Large intestine (tissue), 3 donors: Measurements from ENCODE around the gene PLPP7. TPM values are rescaled to one million over a fixed set of nuclear protein-coding genes. Genes with fewer than 3 reads are reported as not detected.
A peak's percentile ranks its signal among the peaks of the same experiment; 100 is the strongest.

Experiments used
- DNase-seq, 2 donors: peaks; one replicate each; pipeline versions ENCODE4 v3.0.0 to v3.0.0-alpha.2; 2013
- H3K27ac ChIP-seq: one replicate; pipeline ENCODE4 v1.5.1; 2013; ENCODE audit warnings: low read length
- H3K27me3 ChIP-seq: 2 replicates; pipeline ENCODE4 v1.6.1; 2013; ENCODE audit warnings: low read length; ENCODE audit not compliant: control insufficient read depth, insufficient read depth
- H3K36me3 ChIP-seq: 2 replicates; pipeline ENCODE4 v1.6.1; 2013; ENCODE audit warnings: low read length; ENCODE audit not compliant: control insufficient read depth, insufficient read depth
- H3K4me1 ChIP-seq: one replicate; pipeline ENCODE4 v1.6.1; 2013; ENCODE audit warnings: low read length; ENCODE audit not compliant: control insufficient read depth, insufficient read depth
- H3K4me3 ChIP-seq: one replicate; pipeline ENCODE4 v1.5.1; 2013; ENCODE audit warnings: low read length
- H3K9me3 ChIP-seq: one replicate; pipeline ENCODE4 v1.6.1; 2013; ENCODE audit warnings: mild to moderate bottlenecking, low read depth, low read length, moderate library complexity; ENCODE audit not compliant: control insufficient read depth
- WGBS: methylation state at CpG from one replicate; pipeline ENCODE4 v1.1.5; 2013; ENCODE audit warnings: low lambda C conversion rate; ENCODE audit not compliant: insufficient coverage; 5-methylcytosine and 5-hydroxymethylcytosine counted together
- polyA plus RNA-seq: library from polyadenylated mRNA; unstranded; fragments of 120-200 nt; gene quantifications from one replicate; pipeline ENCODE4 v1.2.1, GENCODE V29; 2013

PLPP7 gene
- polyA plus RNA-seq, 1 donor = 1.1 TPM

DNA sequence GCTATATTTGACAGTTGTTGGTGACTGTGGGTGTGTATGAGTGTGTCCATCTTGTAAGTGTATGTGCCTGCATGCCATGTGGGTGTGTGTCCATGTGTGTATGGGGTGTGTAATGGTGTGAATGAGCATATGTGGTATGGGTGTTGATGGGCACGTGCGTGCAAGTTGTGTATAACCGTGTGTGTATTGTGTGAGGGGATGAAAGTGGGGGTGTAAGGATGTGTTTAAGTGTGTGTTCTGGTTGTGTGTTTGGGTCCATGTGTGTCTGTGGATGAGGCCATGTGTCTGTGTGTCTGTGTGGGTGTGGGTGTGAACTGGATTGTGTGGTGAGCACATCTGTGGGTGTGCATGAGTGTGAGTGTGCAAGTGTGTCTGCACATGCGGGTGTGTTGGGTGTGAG lies 7.3 kb upstream of the PLPP7 start:
- WGBS = no CpG with 5 or more reads among the region's 4 CpGs
- Histone ChIP-seq H3K4me1 (peaks cover 2% of the 10 kb centered on the region), H3K9me3 (no peaks in the 10 kb centered on the region), H3K4me3 (no peak overlapping the region), H3K27ac (no peak overlapping the region), H3K27me3 (peaks cover 54% of the 10 kb centered on the region), H3K36me3 (no peaks in the 10 kb centered on the region)
- no peak for DNase-seq

DNA sequence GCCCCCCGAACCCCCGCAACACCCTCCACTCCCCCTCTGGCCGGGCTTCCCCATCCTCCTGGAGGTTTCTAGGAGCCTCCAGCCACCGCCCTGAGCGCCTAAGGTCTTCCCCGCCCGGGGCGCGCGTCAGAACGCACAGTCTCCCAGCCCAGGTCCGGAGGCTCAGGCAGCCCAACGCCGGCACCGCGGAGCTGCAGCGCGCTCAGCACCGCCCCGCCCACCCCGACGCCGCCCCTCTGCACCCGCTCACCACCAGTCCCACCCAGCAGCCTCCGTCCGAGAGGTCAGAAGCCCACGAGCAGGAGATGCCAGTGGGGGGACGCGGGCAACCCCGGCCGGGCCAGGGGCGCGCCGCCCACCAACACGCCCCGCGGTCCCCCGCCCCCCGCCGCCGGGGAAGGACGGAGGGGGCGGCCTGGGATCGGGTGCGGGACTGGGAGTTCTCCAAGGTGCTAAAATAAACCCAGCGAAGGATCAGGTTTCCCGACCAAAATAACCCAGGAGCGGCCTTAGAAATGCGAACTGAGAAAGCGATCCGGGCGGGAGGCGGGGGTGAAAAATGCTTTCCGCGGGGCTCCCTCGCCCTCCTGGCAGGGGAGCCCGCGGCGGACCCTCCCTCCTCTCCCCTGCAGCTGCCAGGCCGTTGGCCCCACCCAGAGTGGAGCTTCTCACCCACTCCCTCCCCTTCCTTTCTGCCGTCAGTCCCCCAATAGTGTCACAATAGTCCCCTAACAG lies 6.7 kb upstream of the PLPP7 start:
- Histone ChIP-seq H3K4me3 (no peak overlapping the region), H3K27me3 (peaks cover 54% of the 10 kb centered on the region), H3K9me3 (no peaks in the 10 kb centered on the region), H3K36me3 (no peaks in the 10 kb centered on the region), H3K27ac (no peak overlapping the region), H3K4me1 (peaks cover 2% of the 10 kb centered on the region)
- DNase-seq = no peak
- no CpG with 5 or more reads among the region's 61 CpGs for WGBS

DNA sequence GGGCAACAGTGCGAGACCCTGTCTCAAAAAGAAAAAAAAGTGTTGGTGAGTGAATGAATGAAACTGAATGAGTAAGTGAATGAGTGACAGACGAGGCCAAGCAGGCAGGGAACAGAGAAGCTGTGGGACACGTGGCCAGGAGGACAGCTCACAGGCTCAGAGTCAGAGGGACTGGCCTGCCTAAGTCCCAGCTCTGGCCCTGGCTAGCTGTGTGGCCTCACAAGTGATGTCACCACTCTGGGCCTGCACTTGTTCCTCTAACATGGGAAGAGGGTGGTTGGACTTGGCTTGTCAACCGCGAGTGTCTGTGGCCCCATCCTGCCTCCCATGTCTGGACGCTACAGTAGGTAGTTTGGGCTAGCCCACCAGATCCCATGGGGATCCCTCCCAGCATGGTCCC lies 4.7 kb upstream of the PLPP7 start:
- 100% methylated on average over 2 of the region's 6 CpGs for WGBS
- DNase-seq = no peak
- Histone ChIP-seq H3K4me1 (no peaks in the 10 kb centered on the region), H3K9me3 (no peaks in the 10 kb centered on the region), H3K27me3 (peaks cover 39% of the 10 kb centered on the region), H3K36me3 (no peaks in the 10 kb centered on the region), H3K27ac (no peak overlapping the region), H3K4me3 (no peak overlapping the region)

DNA sequence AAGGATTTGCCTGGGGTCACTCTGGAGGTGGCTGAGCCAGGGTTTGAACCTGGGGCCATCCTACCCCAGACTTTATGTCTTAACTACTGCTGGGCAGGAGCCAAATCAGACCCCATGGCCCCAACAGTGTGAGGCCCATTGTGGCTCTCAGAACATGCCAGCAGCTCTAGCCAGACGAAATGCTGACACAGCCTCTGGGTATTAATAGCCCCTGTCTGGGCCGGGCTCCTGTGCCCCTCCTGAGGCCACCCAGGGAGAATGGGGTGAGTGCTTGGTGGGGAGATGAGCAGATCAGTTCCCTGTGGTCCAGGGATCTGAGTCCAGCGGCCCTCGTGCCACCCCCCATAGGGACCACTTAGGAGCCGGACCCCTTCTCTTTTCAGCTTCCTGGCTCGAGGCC lies 2.2 kb upstream of the PLPP7 start:
- no peaks in the 10 kb centered on the region for H3K36me3 ChIP-seq
- no peak overlapping the region for H3K4me3 ChIP-seq
- peaks cover 16% of the 10 kb centered on the region for H3K27me3 ChIP-seq
- no peaks in the 10 kb centered on the region for H3K9me3 ChIP-seq
- WGBS = no CpG with 5 or more reads among the region's 6 CpGs
- H3K4me1 ChIP-seq = no peaks in the 10 kb centered on the region
- H3K27ac ChIP-seq = no peak overlapping the region
- DNase-seq = no peak

DNA sequence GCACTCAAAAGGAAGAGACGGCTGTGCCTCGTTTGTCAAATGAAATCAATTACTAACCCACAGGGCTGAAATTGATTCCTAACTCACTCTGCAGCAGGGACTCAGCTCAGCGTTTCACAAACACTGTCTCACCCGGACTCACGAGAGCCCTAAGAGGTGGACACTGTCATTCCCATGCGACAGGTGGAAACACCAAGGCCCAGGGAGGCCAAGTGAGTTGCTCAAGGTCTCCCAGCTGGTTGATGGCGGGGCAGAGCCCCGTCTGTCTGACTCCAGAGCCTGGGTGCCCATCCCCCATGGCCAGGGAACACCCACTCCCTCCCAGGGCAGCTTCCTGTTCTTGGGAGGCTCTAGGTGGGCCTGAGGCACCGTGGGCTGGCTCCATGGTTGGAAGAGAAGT lies 1.3 kb upstream of the PLPP7 start:
- Histone ChIP-seq H3K4me1 (no peaks in the 10 kb centered on the region), H3K27me3 (peaks cover 8% of the 10 kb centered on the region), H3K27ac (no peak overlapping the region), H3K4me3 (no peak overlapping the region), H3K36me3 (no peaks in the 10 kb centered on the region), H3K9me3 (no peaks in the 10 kb centered on the region)
- WGBS = no CpG with 5 or more reads among the region's 9 CpGs
- no peak for DNase-seq

DNA sequence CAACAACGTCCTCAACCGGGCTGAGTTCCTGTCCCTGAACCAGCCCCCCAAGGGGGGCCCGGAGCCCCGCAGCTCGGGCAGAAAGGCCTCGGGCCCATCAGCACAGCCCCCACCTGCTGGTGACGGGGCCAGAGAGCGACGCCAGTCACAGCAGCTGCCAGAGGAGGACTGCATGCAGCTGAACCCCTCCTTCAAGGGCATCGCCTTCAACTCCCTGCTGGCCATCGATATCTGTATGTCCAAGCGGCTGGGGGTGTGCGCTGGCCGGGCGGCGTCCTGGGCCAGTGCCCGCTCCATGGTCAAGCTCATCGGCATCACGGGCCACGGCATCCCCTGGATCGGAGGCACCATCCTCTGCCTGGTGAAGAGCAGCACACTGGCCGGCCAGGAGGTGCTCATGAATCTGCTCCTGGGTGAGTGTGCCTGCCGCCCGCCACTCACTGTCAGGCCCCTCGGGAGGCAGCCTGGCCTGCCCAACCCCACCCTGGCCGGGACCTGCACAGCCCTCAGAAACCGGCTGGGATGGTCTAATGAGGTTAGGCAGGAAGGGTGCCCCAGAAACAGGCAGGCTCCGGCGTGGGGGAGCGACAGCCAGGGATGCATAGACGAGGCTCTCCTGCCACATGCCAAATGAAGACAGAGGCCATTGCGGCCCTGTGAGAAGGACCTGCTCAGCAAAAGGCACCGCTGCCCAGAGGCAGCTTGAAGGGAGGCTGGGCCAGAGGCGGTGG lies 678 bp downstream of the PLPP7 start:
- no CpG with 5 or more reads among the region's 34 CpGs for WGBS
- peak overlapping the region; percentile 23 for H3K4me3 ChIP-seq
- no peaks in the 10 kb centered on the region for H3K27me3 ChIP-seq
- H3K9me3 ChIP-seq = no peaks in the 10 kb centered on the region
- no peaks in the 10 kb centered on the region for H3K4me1 ChIP-seq
- no peak for DNase-seq
- H3K36me3 ChIP-seq = no peaks in the 10 kb centered on the region
- peak overlapping the region; percentile 53 for H3K27ac ChIP-seq

DNA sequence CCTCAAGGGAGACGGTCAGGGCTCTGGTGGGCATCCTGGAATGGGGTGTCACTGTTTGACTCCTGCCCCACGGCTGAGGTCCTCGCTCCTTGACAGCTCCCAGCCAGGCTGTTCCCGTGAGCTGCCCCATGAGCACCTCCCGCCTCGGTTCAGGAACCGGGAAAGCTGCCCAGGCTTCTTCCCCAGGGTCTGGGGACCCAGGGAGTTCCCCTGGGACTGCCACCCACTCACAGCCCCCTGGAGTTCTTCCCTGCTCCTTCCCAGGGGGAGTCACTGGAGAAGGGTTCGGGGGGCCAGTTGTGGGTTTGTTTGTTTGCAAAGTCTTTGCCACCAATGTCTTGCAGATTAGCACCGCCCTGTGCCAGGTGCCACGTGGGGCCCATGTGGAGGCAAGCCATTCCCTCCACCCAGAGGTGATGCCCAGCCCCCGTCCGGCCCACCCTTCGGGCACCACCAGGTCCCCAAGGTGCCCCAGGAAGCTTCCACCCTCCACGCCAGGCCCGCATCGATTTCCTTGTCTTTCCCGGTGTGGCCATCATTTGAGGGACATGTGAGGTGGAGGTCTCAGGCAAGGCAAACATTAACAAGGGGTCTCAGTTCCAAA lies 1.3 kb downstream of the PLPP7 start:
- Histone ChIP-seq H3K36me3 (no peaks in the 10 kb centered on the region), H3K9me3 (no peaks in the 10 kb centered on the region), H3K27ac (no peak overlapping the region), H3K4me3 (no peak overlapping the region), H3K27me3 (no peaks in the 10 kb centered on the region), H3K4me1 (no peaks in the 10 kb centered on the region)
- DNase-seq = no peak
- no CpG with 5 or more reads among the region's 17 CpGs for WGBS

DNA sequence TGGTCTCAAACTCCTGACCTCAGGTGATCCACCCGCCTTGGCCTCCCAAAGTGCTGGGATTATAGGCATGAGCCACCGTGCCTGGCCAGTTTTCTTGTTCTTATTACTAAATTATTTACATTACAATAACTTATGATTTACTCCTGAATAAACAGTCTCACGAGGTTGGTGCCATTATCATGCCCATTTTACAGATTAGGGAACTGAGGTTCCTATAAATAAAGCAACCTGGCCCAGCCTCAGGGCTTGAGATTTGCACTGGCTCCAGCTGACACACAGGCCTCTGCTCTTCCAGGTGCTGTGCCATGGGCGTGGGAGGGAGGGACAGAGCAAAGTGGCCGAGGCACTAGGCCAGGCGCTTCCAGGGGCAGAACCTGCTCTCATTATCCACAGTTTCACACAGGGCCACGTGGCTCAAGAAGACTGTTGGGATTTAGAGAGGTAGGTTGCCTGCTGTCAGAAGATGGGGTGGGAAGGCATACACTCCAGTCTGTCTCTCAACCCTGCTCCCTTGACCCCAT lies 2.3 kb downstream of the PLPP7 start:
- no peaks in the 10 kb centered on the region for H3K9me3 ChIP-seq
- no peaks in the 10 kb centered on the region for H3K4me1 ChIP-seq
- H3K27me3 ChIP-seq = no peaks in the 10 kb centered on the region
- DNase-seq = no peak
- no peak overlapping the region for H3K4me3 ChIP-seq
- no peaks in the 10 kb centered on the region for H3K36me3 ChIP-seq
- 40% methylated on average over 1 of the region's 7 CpGs for WGBS
- no peak overlapping the region for H3K27ac ChIP-seq

DNA sequence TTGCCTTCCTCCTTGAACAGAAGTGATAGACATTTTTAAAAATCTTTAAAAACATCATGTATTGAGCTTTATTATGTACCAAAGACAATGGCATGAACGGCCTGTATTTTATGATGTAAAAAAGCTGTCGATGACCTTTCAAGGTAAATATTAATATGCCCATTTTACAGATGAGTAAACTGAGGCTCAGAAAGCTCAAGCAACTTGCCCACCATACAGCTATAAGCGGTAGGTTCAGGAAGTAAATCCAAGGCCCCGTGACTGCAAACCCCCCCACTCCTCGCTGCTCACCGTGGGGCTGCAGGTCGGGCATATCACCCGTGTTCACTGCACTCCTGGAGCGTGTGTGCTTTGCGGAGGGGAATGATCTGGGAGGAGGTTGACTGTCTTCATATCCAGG lies 3.4 kb downstream of the PLPP7 start:
- Histone ChIP-seq H3K4me1 (no peaks in the 10 kb centered on the region), H3K9me3 (no peaks in the 10 kb centered on the region)
- WGBS = no CpG with 5 or more reads among the region's 10 CpGs

DNA sequence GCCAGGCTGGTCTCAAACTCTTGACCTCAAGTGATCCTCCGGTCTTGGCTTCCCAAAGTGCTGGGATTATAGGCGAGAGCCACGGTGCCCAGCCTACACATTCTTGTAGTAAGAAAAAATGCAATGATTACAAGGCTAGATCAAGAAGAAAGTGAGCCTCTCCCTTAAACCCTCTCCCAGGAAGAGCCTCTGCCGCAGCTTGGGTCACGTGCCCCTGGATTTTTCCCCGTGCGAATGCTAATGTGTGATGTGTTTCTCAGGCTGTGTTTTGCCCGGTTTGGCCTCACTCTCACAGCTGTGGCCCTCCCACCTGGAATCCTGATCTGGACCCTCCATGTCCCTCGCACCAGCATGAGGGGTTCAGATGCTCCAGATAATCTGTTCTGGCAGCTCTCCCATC lies 6.9 kb downstream of the PLPP7 start:
- WGBS = no CpG with 5 or more reads among the region's 9 CpGs
- no peaks in the 10 kb centered on the region for H3K9me3 ChIP-seq

More for the DNA sequence above, 3.4 kb downstream of the PLPP7 start:
- DNase-seq = no peak
- no peak overlapping the region for H3K27ac ChIP-seq
- no peaks in the 10 kb centered on the region for H3K36me3 ChIP-seq
- no peaks in the 10 kb centered on the region for H3K27me3 ChIP-seq
- H3K4me3 ChIP-seq = no peak overlapping the region

More for the DNA sequence above, 6.9 kb downstream of the PLPP7 start:
- no peaks in the 10 kb centered on the region for H3K4me1 ChIP-seq
- no peak for DNase-seq
- no peak overlapping the region for H3K4me3 ChIP-seq
- no peak overlapping the region for H3K27ac ChIP-seq
- no peaks in the 10 kb centered on the region for H3K27me3 ChIP-seq
- no peaks in the 10 kb centered on the region for H3K36me3 ChIP-seq
